ENCODE results near the gene SLC66A2.

The SLC66A2 gene

DNA sequence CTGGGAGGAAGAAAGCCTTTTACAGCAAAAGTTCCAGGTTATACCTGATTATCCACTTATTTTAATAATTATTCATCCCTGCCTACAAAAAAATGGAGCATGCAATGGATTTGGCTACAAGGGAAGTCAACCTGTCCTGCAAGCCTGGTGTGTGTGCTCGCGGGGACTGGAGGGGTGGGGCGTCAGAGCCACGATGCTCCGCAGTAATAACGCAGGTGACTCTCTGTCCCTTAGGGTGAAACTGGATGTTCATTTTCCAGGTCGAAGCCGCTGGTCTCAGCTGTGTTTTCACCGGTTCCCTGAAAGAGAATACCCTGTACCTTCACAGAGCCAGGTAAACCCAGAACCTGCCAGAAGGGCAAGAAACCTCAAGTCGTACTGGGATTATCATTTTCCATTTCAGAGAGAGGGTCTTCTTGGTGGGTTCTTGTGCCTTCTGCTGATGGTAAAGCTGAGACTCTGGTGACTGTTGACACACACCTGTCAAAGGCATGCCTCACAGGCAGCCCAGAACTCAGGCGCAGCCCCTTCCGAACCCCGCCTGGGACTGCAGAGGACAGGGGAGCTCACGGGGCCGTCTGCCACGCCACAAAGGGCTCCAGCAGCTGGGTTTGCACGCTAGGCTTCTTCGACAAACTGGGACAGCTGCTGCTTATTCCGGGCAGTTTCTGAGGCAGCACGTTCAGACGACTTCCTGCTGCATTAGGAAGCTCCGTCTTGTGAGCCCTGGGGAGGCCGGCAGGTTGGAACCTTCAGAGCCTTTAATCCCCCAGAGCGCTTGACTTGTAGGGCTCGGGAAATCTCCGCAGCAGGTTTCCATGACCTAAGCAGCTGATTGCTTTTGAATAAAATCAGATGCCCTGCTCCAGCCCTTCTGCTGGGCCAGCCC, 95.1 kb downstream of the SLC66A2 start:
- POLR2A ChIA-PET (ENCODE audit: low non-redundant PET): no interaction called here
- no peak for DNase-seq (ENCODE audit: low spot score)
- CTCF ChIA-PET: interaction anchor here (0.6 to 0.7 kb wide), 4 partner anchors 11 to 233 kb away, joined by 3 to 5 read pairs (median 4); no protein-coding TSS in a partner anchor
- TF ChIP-seq, protein P1, sequence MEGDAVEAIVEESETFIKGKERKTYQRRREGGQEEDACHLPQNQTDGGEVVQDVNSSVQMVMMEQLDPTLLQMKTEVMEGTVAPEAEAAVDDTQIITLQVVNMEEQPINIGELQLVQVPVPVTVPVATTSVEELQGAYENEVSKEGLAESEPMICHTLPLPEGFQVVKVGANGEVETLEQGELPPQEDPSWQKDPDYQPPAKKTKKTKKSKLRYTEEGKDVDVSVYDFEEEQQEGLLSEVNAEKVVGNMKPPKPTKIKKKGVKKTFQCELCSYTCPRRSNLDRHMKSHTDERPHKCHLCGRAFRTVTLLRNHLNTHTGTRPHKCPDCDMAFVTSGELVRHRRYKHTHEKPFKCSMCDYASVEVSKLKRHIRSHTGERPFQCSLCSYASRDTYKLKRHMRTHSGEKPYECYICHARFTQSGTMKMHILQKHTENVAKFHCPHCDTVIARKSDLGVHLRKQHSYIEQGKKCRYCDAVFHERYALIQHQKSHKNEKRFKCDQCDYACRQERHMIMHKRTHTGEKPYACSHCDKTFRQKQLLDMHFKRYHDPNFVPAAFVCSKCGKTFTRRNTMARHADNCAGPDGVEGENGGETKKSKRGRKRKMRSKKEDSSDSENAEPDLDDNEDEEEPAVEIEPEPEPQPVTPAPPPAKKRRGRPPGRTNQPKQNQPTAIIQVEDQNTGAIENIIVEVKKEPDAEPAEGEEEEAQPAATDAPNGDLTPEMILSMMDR (conservative IDR thresholded peaks at IDR 0.05; ENCODE audit: low read depth): no peak
- no peak overlapping the region for H3K27ac ChIP-seq

DNA sequence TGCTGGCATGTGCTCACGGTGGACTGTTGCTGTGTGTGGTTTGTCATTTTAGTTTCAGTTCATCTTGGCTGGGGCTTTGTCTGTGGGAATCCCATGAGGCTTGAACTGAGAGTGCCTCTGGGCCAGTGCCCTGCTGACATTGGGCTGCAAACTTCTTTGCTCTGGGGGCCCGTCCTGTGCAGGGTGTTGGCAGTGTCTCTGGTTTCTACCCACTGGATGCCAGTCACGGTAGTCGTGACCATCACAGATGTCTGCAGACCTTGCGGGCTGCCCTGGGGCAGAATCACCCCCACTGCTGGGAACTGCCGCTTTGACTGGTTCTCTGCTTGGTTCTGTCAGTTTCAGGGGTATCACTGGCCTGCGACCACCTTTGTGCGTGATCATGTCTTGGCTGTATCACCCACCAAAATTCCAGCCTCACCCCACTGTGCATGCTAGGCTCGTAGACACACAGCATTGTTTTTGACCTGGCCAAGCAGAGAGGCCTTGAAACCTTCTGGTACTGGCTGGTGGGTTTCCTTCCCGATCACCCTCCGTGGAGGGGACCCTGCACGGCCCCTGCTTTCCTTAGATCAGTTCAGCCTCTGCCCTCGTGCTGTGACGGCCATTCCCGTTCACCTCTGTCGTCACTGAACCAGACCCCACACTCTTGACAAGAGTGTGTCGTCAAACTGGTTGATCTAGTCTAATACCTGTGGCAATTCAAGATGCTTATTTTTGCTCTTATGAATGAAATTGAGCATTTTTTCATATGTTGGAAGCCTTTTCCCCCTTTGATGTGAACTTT, 96.1 kb downstream of the SLC66A2 start:
- H3K27ac ChIP-seq: no peak overlapping the region
- DNase-seq (ENCODE audit: low spot score): no peak
- CTCF ChIA-PET: interaction anchor here (0.7 kb wide), 2 partner anchors 34 to 140 kb away, joined by 4 to 5 read pairs; no protein-coding TSS in a partner anchor
- POLR2A ChIA-PET (ENCODE audit: low non-redundant PET): no interaction called here
- TF ChIP-seq, protein P1 (conservative IDR thresholded peaks at IDR 0.05; ENCODE audit: low read depth): no peak

- H3K27ac ChIP-seq: no peak overlapping the region
- ChIA-PET CTCF (no interaction called here), POLR2A (ENCODE audit: low non-redundant PET) (no interaction called here)
- TF ChIP-seq, protein P1 (conservative IDR thresholded peaks at IDR 0.05; ENCODE audit: low read depth): no peak
- no peak for DNase-seq (ENCODE audit: low spot score)
Observed at GRCh38 chr18:79853993-79854364, 97.5 kb downstream of the SLC66A2 start.

DNA sequence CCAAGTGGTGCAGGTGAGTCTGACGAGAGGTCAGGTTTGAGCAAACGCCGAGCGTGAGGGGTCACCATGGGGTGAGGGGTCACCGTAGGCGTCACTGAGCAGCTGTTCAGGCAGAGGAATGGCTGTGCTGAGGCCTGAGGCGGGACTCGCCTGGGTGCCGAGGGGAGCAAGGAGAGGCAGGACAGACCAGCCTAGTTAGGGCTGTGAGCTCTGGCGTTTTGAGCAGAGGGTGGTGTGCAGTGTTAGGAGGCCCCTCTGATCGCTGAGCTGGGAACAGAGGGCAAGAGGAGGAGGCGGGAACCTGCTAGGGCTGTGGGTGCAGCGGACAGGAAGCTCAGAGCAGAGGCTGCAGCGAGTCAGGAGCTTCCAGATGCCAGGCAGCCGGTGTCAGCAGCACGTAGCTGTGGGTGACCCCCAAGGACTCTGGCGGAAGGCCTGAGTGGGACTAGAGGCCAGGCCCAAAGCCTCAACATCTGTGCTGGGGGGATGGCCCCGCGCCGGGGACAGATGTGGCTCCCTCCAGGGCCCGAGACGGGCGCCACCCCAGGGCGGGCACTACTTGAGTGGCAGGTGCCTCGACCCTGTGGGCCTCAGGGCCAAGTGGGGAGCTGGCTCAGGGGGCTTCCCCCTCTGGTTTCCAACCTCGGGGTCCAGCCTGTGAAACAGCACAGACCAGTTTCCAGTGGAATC, 98.0 kb downstream of the SLC66A2 start:
- POLR2A ChIA-PET (ENCODE audit: low non-redundant PET): no interaction called here
- TF ChIP-seq, protein P1 (conservative IDR thresholded peaks at IDR 0.05; ENCODE audit: low read depth): no peak
- CTCF ChIA-PET: no interaction called here
- no peak overlapping the region for H3K27ac ChIP-seq
- no peak for DNase-seq (ENCODE audit: low spot score)

GRCh38 chr18:79852561-79853302, 98.7 kb downstream of the SLC66A2 start:
- POLR2A ChIA-PET (ENCODE audit: low non-redundant PET): no interaction called here
- CTCF ChIA-PET: no interaction called here
- no peak overlapping the region for H3K27ac ChIP-seq
- DNase-seq (ENCODE audit: low spot score): no peak
- TF ChIP-seq, protein P1 (conservative IDR thresholded peaks at IDR 0.05; ENCODE audit: low read depth): no peak
